ENCODE results near the gene NFKB1.
"Not testable (repeated sequence)": the region's sequence is repeated elsewhere in the genome, so short reads cannot be mapped to it uniquely, and the experiment has no call there.

Gene NFKB1

DNA sequence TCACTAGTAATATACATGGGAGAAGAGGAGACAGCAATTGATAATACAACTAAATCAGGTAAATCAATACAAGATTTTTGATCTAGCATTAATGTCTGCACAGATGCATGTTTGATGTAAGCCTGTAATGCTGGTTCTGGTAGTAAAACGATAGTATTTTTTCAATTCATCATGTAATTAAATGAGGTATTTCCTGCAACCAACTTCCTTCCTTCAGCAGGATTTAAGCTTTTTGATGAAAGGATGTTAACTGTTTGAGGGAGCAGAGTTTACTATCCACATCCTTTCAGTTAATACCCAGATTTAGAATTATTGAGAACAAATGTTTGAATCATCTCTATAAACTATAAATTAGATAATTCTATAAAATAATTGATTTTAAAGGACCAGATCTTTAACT lies 31.4 kb upstream of the NFKB1 start:
- FAIRE-seq = no peak
- no peak for TF ChIP-seq CTCF (IDR thresholded peaks at IDR 0.05; ENCODE audit: insufficient read depth, missing control alignments)

GRCh38 chr4:102472441-102473013 lies 28.6 kb upstream of the NFKB1 start:
- no peak for FAIRE-seq
- TF ChIP-seq CTCF (IDR thresholded peaks at IDR 0.05; ENCODE audit: insufficient read depth, missing control alignments) = no peak
- DNase-seq (ENCODE audit: insufficient read length, low spot score) = no peak

More for the DNA sequence above, 31.4 kb upstream of the NFKB1 start:
- DNase-seq (ENCODE audit: insufficient read length, low spot score) = no peak

- DNase-seq (ENCODE audit: insufficient read length, low spot score) (no peak), FAIRE-seq (no peak)
- no peak for TF ChIP-seq CTCF (IDR thresholded peaks at IDR 0.05; ENCODE audit: insufficient read depth, missing control alignments)
These were observed 27.7 kb upstream of the NFKB1 start for GRCh38 chr4:102473476-102473875.

DNA sequence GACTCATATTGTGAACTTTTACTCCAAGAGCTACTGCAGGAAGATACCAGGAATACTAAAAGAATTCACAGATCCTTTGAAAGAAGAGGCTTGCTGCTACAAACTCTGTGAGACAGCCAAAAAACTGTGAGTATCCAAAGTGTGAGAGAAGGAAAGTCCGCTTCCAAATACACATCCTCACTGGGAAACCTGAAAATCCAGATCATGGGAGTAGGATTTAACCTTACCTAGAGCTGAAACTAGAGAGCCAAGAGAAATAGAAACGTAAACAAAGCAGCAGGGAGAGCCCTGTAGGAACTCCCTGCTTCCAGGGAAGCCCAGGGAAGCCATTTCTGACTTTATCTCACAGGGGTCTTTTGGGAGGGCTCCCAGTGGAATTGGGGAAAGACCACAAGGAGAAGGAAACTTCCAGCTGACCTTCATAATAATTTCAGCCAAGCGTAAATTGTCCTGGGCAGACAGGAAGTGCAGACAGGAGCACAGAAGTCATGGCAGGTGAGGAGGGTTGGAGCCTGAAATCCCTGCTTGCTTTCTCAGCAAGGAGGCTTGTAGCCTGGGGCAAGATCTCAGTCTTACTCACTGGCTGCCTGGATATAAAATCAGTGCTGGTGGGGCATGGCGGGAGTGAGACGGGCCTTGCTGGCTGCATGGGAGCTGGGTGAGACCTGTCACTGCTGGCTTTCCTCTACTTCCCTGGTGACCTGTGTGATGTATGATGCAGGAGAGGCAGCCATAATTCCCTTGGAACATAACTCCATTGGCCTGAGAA lies 26.2 kb upstream of the NFKB1 start:
- TF ChIP-seq CTCF (IDR thresholded peaks at IDR 0.05; ENCODE audit: insufficient read depth, missing control alignments) = no peak
- no peak for DNase-seq (ENCODE audit: insufficient read length, low spot score)
- FAIRE-seq = no peak

GRCh38 chr4:102477657-102478056 lies 23.5 kb upstream of the NFKB1 start:
- no peak for FAIRE-seq
- TF ChIP-seq CTCF (IDR thresholded peaks at IDR 0.05; ENCODE audit: insufficient read depth, missing control alignments) = no peak

DNA sequence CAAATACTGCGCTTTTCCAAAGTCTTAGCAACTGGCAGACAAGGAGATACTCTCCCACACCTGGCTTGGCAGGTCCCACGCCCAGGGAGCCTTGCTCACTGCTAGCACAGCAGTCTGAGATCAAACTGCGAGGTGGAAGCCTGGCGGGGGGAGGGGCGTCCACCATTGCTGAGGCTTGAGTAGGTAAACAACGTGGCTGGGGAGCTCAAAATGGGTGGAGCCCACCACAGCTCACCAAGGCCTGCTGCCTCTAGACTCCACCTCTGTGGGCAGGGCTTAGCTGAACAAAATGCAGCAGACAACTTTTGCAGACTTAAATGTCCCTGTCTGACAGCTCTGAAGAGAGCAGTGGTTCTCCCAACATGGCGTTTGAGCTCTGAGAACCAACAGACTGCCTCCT lies 23.0 kb upstream of the NFKB1 start:
- TF ChIP-seq CTCF (IDR thresholded peaks at IDR 0.05; ENCODE audit: insufficient read depth, missing control alignments) = no peak
- FAIRE-seq (no peak), DNase-seq (ENCODE audit: insufficient read length, low spot score) (no peak)

More at GRCh38 chr4:102477657-102478056, 23.5 kb upstream of the NFKB1 start:
- no peak for DNase-seq (ENCODE audit: insufficient read length, low spot score)

DNA sequence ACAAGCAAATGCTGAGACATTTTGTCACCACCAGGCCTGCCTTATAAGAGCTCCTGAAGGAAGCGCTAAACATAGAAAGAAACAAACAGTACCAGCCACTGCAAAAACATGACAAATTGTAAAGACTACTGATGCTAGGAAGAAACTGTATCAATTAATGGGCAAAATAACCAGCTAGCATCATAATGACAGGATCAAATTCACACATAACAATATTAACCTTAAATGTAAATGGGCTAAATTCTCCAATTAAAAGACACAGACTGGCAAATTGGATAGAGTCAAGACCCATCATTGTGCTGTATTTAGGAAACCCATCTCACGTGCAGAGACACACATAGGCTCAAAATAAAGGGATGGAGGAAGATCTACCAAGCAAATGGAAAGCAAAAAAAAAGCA lies 21.3 kb upstream of the NFKB1 start:
- FAIRE-seq; DNase-seq (ENCODE audit: insufficient read length, low spot score): not testable (repeated sequence)

All from D721Med (cell line).